ENCODE measurements around the gene ZNF133. TPM values are rescaled to one million over a fixed set of nuclear protein-coding genes. Genes with fewer than 3 reads are reported as not detected.
"Not testable (repeated sequence)": the region's sequence is repeated elsewhere in the genome, so short reads cannot be mapped to it uniquely, and the experiment has no call there.

Gene ZNF133
- total and polyA plus RNA-seq, 4 donors, result 7.8 to 27.1 (median 9.9) TPM

- no peaks in the 10 kb centered on the region for H3K4me1 ChIP-seq (ENCODE audit: control insufficient read depth in 5 of 5, insufficient read depth in 5 of 5, low read length in 5 of 5)
- H3K9ac ChIP-seq (ENCODE audit: insufficient read depth in 1 of 2, low read length in 2 of 2), result no peak overlapping the region
- WGBS, 2 donors, result 97% methylated on average over 2 of the region's 2 CpGs
- DNase-seq (no peak), ATAC-seq (ENCODE audit: insufficient read depth, low FRiP score) (no peak)
- no peaks in the 10 kb centered on the region for H3K27me3 ChIP-seq (ENCODE audit: control insufficient read depth in 3 of 3, insufficient read depth in 3 of 3, low read length in 2 of 3)
- H3K4me3 ChIP-seq, result no peak overlapping the region
- peaks cover 0 to 11% (median 3%) of the 10 kb centered on the region in 4 donors for H3K9me3 ChIP-seq (ENCODE audit: control insufficient read depth in 4 of 4, insufficient read depth in 3 of 4, low read length in 3 of 4)
- H3K36me3 ChIP-seq (ENCODE audit: control insufficient read depth in 4 of 4, insufficient read depth in 4 of 4, low read length in 4 of 4), result no peaks in the 10 kb centered on the region
- no peak overlapping the region for H3K27ac ChIP-seq (ENCODE audit: low read depth in 1 of 2, low read length in 1 of 2)
- no peak for TF ChIP-seq CTCF (IDR thresholded peaks at IDR 0.05; ENCODE audit: control extremely low read depth, extremely low read depth)
These were observed 38.7 kb downstream of the ZNF133 start for GRCh38 chr20:18326990-18327389.

- H3K9ac ChIP-seq (ENCODE audit: insufficient read depth in 1 of 2, low read length in 2 of 2), result no peak overlapping the region
- ATAC-seq (ENCODE audit: insufficient read depth, low FRiP score) (no peak), DNase-seq (no peak)
- H3K4me3 ChIP-seq, result no peak overlapping the region
- TF ChIP-seq CTCF (IDR thresholded peaks at IDR 0.05; ENCODE audit: control extremely low read depth, extremely low read depth), result no peak
- H3K9me3 ChIP-seq (ENCODE audit: control insufficient read depth in 4 of 4, insufficient read depth in 3 of 4, low read length in 3 of 4), result peaks cover 0 to 12% (median 5%) of the 10 kb centered on the region in 4 donors
- no peaks in the 10 kb centered on the region for H3K27me3 ChIP-seq (ENCODE audit: control insufficient read depth in 3 of 3, insufficient read depth in 3 of 3, low read length in 2 of 3)
- H3K36me3 ChIP-seq (ENCODE audit: control insufficient read depth in 4 of 4, insufficient read depth in 4 of 4, low read length in 4 of 4), result no peaks in the 10 kb centered on the region
- WGBS, 2 donors, result 87 to 97% methylated on average over 2 of the region's 2 CpGs
- H3K27ac ChIP-seq (ENCODE audit: low read depth in 1 of 2, low read length in 1 of 2), result no peak overlapping the region
- H3K4me1 ChIP-seq (ENCODE audit: control insufficient read depth in 5 of 5, insufficient read depth in 5 of 5, low read length in 5 of 5), result no peaks in the 10 kb centered on the region
These were observed 43.4 kb downstream of the ZNF133 start for GRCh38 chr20:18331694-18332093.

GRCh38 chr20:18349749-18350148, 61.4 kb downstream of the ZNF133 start:
- not testable (repeated sequence) for H3K4me3 ChIP-seq; H3K27me3 ChIP-seq (ENCODE audit: control insufficient read depth in 3 of 3, insufficient read depth in 3 of 3, low read length in 2 of 3); H3K27ac ChIP-seq (ENCODE audit: low read depth in 1 of 2, low read length in 1 of 2); H3K9me3 ChIP-seq (ENCODE audit: control insufficient read depth in 4 of 4, insufficient read depth in 3 of 4, low read length in 3 of 4); H3K4me1 ChIP-seq (ENCODE audit: control insufficient read depth in 5 of 5, insufficient read depth in 5 of 5, low read length in 5 of 5); H3K36me3 ChIP-seq (ENCODE audit: control insufficient read depth in 4 of 4, insufficient read depth in 4 of 4, low read length in 4 of 4); H3K9ac ChIP-seq (ENCODE audit: insufficient read depth in 1 of 2, low read length in 2 of 2); ATAC-seq (ENCODE audit: insufficient read depth, low FRiP score); DNase-seq
- WGBS, 2 donors, result 54 to 65% methylated on average over 3 of the region's 3 CpGs

GRCh38 chr20:18359854-18360253, 71.5 kb downstream of the ZNF133 start:
- peaks cover 0 to 1% (median 0%) of the 10 kb centered on the region in 5 donors for H3K4me1 ChIP-seq (ENCODE audit: control insufficient read depth in 5 of 5, insufficient read depth in 5 of 5, low read length in 5 of 5)
- DNase-seq (no peak), ATAC-seq (ENCODE audit: insufficient read depth, low FRiP score) (no peak)
- TF ChIP-seq CTCF (IDR thresholded peaks at IDR 0.05; ENCODE audit: control extremely low read depth, extremely low read depth), result no peak
- no peak overlapping the region for H3K27ac ChIP-seq (ENCODE audit: low read depth in 1 of 2, low read length in 1 of 2)
- H3K27me3 ChIP-seq (ENCODE audit: control insufficient read depth in 3 of 3, insufficient read depth in 3 of 3, low read length in 2 of 3), result no peaks in the 10 kb centered on the region
- no peak overlapping the region for H3K4me3 ChIP-seq
- H3K9me3 ChIP-seq (ENCODE audit: control insufficient read depth in 4 of 4, insufficient read depth in 3 of 4, low read length in 3 of 4), result no peaks in the 10 kb centered on the region
- no peaks in the 10 kb centered on the region for H3K36me3 ChIP-seq (ENCODE audit: control insufficient read depth in 4 of 4, insufficient read depth in 4 of 4, low read length in 4 of 4)
- no peak overlapping the region for H3K9ac ChIP-seq (ENCODE audit: insufficient read depth in 1 of 2, low read length in 2 of 2)
- 88 to 97% methylated on average over 1 of the region's 1 CpG for WGBS, 2 donors

Measured in lung (tissue), 12 donors.